T-helper 1 cell (primary cell): Measurements from ENCODE around the gene PPFIBP2.
"Not testable (repeated sequence)": the region's sequence is repeated elsewhere in the genome, so short reads cannot be mapped to it uniquely, and the experiment has no call there.

Experiments
- DNase-seq, 5 donors: peaks; one replicate each; pipeline ENCODE4 v3.0.0-alpha.2; 2012 to 2020

Gene PPFIBP2

DNA sequence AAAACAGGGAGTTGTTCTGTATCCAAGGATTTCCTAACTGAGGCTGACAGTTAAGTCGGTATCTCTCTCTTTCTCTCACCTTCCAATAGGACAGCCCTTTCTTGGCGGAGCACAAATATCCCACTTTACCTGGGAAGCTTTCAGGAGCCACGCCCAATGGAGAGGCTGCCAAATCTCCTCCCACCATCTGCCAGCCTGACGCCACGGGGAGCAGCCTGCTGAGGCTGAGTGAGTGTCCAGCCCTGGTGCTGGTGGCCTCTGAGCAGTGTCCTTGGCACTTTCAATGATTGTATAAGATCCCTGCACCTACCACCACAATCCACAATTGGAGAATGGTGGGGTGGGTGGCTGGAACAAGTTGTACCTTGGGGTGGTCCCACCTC, 125.8 kb downstream of the PPFIBP2 start:
- no peak for DNase-seq

DNA sequence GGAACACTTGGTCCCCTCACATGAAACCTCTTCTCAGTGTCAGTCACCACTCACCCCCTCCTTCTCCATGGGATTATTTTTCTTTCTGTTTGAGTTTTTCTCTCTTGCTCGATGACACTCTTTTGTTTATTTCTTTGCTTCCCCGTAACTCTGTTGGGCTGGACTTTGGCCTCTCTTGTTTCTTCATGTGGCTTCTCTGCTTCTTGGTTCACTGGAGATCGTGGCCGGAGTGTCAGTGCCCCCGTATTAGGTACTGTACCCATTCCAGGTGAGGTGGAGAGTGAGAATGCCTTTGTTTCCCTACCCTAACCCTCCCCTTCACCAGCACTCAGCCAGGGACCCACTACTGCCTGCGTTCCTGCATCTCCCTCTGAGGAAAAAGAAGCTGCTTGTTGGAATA, 127.0 kb downstream of the PPFIBP2 start:
- DNase-seq: no peak

DNA sequence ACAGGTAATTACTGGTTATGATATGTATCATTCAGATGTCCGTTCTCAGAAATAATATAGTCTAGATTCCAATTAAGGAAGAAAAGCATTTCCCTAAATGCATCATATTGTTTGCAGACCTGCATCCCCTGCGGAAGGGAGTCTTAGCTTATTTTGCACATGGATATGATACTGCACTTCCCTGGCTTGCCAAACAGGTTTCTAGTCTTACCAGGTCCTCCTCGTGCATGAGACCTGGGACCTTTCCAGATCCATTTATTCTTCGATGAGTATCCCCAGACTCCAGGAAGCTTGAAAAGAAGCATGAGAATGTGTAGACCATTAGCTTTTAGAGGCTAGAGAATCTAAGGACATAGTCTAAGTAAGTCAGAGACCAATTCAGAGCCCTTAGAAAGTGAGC, 128.9 kb downstream of the PPFIBP2 start:
- no peak for DNase-seq

DNA sequence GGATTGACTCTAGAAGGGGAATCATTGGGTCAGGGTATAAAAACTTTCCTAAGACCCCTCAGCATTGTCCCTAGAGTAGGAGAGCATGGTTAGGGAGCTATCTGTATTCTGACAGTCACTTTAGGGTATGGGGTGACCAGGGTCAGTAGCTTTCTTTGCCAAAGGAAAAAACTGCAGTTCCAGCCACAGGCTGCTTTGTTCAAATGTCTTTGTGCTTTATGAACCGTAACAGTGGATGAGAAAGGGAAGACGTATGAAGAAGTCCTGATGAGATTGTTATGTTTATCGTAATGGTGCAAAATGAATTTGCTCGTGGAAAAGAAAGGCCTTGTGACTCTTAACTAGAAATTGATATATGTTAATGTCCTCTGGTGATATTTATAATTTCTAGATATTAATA, 129.5 kb downstream of the PPFIBP2 start:
- DNase-seq: no peak

GRCh38 chr11:7645206-7645605, 131.4 kb downstream of the PPFIBP2 start:
- DNase-seq: no peak

DNA sequence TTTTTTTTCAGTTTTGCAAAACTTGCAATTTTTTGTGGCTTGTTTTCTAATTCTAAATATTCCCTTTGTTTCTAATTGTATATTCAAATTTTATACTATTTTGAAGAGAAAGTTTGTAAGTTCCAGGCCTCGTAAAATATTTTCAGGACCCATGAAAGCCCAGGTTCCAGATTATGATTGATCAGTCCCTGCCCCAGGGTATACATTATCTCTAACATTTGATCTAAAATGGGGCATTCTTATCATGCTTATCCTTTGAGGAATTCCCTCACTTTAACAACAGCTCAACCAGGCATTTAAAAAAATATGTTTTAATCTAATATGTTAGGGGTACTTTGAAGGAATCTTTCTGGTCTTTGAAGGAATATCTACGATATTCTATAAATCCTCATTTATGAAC, 133.1 kb downstream of the PPFIBP2 start:
- no peak for DNase-seq

DNA sequence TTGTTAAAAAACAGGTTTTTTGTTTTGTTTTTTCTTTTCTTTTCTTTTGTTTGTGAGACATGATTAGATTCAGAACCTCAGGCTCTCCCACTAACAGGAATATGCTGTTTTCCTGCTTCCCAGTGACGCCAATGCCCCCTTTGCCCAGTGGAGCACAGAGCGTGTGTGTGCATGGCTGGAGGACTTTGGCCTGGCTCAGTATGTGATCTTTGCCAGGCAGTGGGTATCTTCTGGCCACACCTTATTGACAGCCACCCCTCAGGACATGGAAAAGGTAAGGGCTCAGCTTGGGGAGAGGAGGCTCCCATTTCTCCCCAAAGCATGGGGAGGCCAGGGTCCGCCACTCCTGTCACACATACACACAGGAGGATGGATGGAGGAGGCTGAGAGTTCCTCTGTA, 134.5 kb downstream of the PPFIBP2 start:
- DNase-seq: no peak

DNA sequence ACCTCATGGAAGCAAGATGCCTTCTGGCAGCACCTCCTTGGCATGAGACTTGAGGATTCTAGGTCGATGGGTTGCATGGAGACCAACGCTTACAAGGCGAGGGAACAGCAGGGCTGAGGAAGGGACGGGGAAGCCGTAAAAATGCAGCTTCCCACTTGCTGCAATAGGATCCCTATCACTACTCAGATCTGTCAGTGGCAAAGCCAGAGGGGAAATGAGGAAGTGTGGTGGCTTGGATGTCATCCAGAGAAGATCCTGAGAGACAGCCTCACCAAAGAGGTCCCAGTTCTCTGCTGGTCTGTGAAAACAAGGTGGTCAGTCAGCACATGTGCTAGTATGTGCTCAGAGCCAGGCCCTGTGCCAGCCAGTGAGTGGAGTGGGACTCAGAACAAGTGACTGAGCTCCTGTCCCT, 137.3 kb downstream of the PPFIBP2 start:
- DNase-seq: no peak

DNA sequence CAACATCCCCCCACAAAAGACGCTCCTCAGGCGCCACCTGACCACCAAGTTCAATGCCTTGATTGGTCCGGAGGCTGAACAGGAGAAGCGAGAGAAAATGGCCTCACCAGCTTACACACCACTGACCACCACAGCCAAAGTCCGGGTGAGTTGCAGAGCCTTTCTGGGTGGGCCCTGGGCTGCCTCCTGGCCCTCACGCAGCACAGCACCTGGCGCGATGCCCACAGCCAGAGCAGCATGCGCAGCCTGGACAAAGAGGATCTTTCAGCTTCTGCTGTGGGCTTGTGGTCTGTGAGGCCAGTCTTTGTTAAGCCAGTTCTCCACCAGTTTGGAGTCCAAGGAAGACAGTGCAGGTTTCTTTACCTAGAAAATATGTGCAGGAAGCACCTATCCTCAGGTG, 137.9 kb downstream of the PPFIBP2 start:
- no peak for DNase-seq

- DNase-seq: no peak
Measured at GRCh38 chr11:7654195-7654705, 140.5 kb downstream of the PPFIBP2 start.

DNA sequence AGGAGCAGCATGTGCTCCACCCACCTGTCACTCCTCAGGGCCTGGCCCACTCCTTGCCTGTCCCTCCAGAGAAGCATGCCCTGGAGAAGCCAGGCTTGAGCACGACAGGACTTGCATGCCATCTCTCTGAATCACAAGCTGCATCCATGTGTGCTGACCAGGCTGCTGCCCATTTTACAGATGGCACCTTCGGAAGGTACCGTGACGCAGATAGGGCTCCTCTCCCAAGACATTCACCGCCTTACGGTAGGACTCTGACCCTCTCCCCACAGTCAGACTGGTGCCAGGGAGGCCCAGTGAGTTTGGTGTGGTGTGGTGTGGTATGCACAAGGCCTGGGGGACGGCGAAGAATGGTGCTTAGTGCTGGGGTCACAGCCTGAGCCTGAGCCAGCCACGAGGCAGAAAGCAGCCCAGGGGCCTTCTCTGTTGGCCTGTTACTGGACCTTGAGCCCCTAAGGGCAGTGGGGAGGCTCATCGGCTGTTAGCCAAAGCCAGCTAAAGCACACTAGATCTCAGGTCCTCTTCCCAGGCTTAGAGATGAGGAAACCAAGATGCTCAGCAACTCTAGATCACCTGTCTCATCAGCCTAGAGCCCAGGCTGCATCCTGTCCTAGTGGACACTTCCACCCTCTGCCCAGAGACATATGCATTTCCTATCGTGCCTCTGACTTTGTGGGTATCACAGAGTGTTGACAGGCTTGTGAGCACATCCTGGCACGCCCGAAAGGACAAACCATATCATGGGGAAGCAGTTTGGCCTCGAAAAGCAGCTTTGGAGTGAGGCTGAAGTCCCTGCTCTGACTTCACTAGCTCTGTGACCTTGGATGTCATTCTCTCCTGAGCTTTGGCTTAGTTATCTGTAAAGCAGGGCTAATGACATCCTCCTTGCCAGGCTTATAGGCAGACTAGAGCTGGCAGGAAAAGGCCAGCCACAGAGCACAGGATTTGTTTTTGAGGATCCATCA, 141.7 kb downstream of the PPFIBP2 start:
- no peak for DNase-seq

GRCh38 chr11:7656704-7657103, 142.9 kb downstream of the PPFIBP2 start:
- DNase-seq: no peak

- peak in 1 of 5 donors; percentile 38 for DNase-seq
Measured at GRCh38 chr11:7657306-7658025, 143.7 kb downstream of the PPFIBP2 start.

DNA sequence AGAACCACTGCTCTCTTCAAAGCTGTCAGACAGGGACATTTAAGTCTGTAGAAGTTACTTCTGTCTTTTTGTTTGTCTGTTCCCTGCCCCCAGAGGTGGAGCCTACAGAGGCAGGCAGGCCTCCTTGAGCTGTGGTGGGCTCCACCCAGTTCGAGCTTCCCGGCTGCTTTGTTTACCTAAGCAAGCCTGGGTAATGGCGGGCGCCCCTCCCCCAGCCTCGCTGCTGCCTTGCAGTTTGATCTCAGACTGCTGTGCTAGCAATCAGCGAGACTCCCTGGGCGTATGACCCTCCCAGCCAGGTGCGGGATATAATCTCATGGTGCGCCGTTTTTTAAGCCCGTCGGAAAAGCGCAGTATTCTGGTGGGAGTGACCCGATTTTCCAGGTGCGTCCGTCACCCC, 149.7 kb downstream of the PPFIBP2 start:
- not testable (repeated sequence) for DNase-seq

- DNase-seq: no peak
Measured at GRCh38 chr11:7664867-7665266, 151.1 kb downstream of the PPFIBP2 start.

DNA sequence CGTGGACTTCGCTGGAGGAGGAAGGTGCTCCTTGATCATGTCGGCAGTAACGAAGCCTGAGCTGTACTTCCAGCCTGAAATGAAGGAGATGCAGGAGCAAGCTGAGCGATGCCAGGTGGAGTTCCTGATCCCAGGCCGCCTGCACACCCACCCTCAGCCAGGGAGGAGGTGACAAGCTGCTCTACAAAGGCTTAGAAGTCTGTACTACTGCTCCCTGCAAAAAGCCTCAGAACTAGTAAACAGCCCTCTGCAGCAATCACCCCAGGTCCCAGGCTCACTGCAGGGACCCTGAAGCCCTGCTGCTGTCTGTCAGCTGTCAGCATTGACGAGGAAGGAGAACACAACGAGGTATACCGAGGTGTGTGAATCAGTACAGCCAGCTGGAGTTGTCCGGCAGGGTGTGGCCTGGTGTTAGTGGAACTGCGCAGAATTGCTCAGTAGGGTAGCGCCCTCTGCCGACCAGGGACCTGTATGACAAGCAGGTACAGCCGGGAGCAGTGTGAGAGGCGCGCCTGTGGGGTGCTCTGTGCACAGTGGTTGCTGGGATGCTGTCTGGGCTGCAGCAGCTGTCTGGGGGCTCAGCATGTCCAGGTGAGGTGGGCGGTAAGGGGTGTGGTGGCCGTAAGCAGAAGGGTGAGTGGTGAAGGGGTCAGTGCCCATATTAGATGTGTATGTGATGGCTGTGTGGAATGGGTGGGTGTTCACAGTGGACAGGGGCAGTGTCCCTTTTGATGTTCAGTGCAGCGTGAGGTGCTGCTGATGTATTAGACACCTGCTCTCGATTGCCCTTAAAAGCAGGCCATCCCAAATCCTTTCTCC, 151.9 kb downstream of the PPFIBP2 start:
- peak; percentile 36 to 69 (median 55) for DNase-seq

- no peak for DNase-seq
Measured at GRCh38 chr11:7666292-7666866, 152.6 kb downstream of the PPFIBP2 start.

- DNase-seq: no peak
Measured at GRCh38 chr11:7667460-7667859, 153.7 kb downstream of the PPFIBP2 start.

GRCh38 chr11:7668464-7668863, 154.7 kb downstream of the PPFIBP2 start:
- no peak for DNase-seq

DNA sequence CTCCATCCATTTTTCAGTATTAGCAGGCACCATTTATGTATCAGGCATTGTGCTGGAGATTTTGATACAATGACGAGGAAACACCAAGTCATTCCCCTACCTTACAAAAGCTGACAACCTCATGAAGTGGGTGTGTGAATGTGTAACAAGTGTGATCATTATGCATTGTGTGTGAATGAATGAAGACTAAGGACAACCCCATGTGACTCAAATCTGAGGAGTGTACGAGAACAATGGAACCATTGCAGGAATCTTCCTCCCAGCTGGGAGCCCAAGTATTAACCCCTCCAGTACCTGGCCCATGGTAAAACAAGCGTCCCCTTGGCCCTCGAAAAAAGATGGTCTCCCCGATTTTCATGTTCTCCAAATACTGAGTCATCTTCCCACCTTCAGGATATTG, 155.1 kb downstream of the PPFIBP2 start:
- no peak for DNase-seq

DNA sequence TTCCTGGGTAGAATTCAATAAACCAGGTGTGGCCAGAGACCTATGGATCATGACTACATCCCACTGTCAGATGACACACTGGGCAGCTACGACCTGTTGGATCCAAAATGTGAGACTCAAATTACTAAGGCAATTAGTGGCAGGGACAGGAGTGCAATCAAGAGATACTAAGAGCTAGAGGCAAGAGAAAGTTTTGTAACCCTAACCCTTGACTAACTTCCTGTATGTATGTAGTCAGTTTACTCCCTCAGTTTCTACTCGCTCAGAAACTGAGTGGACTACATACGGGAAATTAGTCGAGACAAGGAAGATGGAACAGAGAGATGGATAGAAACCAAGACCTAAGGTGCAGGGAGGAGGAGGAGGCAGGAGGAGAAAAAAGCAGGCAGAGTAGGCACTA, 156.8 kb downstream of the PPFIBP2 start:
- no peak for DNase-seq
